GM18520 (cell line): ENCODE data around the gene MATN3.
"Not testable (repeated sequence)": the region's sequence is repeated elsewhere in the genome, so short reads cannot be mapped to it uniquely, and the experiment has no call there.

Experiments used
- ATAC-seq: cut with Tn5 transposase; IDR thresholded peaks from one replicate; pipeline ENCODE4 v1.9.1; 2021; ENCODE audit not compliant: unreplicated experiment

The MATN3 gene

GRCh38 chr2:20012282-20013125 lies at the start of gene MATN3:
MATN3 (minus strand) TSS chr2:20012668; CDS start chr2:20012631, 37 bp downstream.
- ATAC-seq, result no peak

- ATAC-seq, result no peak
These were observed 49.5 kb upstream of the MATN3 start for GRCh38 chr2:20061940-20062339.

GRCh38 chr2:20061476-20061875 lies 49.0 kb upstream of the MATN3 start:
- ATAC-seq, result no peak

- no peak for ATAC-seq
These were observed 47.6 kb upstream of the MATN3 start for GRCh38 chr2:20060106-20060505.

- ATAC-seq, result no peak
These were observed 44.8 kb upstream of the MATN3 start for GRCh38 chr2:20057268-20057667.

GRCh38 chr2:20054931-20055330 lies 42.5 kb upstream of the MATN3 start:
- no peak for ATAC-seq

GRCh38 chr2:20054119-20054518 lies 41.7 kb upstream of the MATN3 start:
- ATAC-seq, result no peak

- ATAC-seq, result no peak
These were observed 40.4 kb upstream of the MATN3 start for GRCh38 chr2:20052861-20053281.

GRCh38 chr2:20052229-20052851 lies 39.9 kb upstream of the MATN3 start:
- no peak for ATAC-seq

- ATAC-seq, result peak; percentile 95
These were observed 39.2 kb upstream of the MATN3 start, which contains the start of gene LAPTM4A for GRCh38 chr2:20051532-20052228. LAPTM4A (minus strand) TSS chr2:20051628; CDS start chr2:20051520, 108 bp downstream.

- ATAC-seq, result no peak
These were observed 38.4 kb upstream of the MATN3 start for GRCh38 chr2:20050646-20051531.

GRCh38 chr2:20050104-20050645 lies 37.7 kb upstream of the MATN3 start:
- no peak for ATAC-seq

GRCh38 chr2:20049637-20050036 lies 37.2 kb upstream of the MATN3 start:
- ATAC-seq, result no peak

- ATAC-seq, result no peak
These were observed 36.3 kb upstream of the MATN3 start for GRCh38 chr2:20048488-20049448.

- not testable (repeated sequence) for ATAC-seq
These were observed 33.3 kb upstream of the MATN3 start for GRCh38 chr2:20045712-20046292.

- no peak for ATAC-seq
These were observed 32.3 kb upstream of the MATN3 start for GRCh38 chr2:20044778-20045177.

GRCh38 chr2:20042531-20042930 lies 30.1 kb upstream of the MATN3 start:
- no peak for ATAC-seq

GRCh38 chr2:20040489-20041172 lies 28.2 kb upstream of the MATN3 start:
- ATAC-seq, result no peak
